ENCODE data around the gene HEYL.

- TF ChIP-seq EZH2 (IDR thresholded peaks at IDR 0.05; ENCODE audit: insufficient read depth, poor library complexity, severe bottlenecking), result no peak
- TF ChIP-seq EZH2phosphoT487 (IDR thresholded peaks at IDR 0.05; ENCODE audit: insufficient read depth, low read depth), result no peak
Observed at GRCh38 chr1:39650431-39650830, 11.0 kb upstream of the HEYL start.
